ENCODE results near the gene SLC38A4.
"Not testable (repeated sequence)": the region's sequence is repeated elsewhere in the genome, so short reads cannot be mapped to it uniquely, and the experiment has no call there.

GRCh38 chr12:46742271-46742670 is 83.5 kb downstream of the SLC38A4 start:
- not testable (repeated sequence) for TF ChIP-seq E4F1 (CRISPR knock-in tag; IDR thresholded peaks at IDR 0.05; ENCODE audit: borderline replicate concordance); EP300 (IDR thresholded peaks at IDR 0.05; ENCODE audit: low read length); CTCF (IDR thresholded peaks at IDR 0.05 in 2 of 3, conservative IDR thresholded peaks at IDR 0.05 in 1 of 3; ENCODE audit: insufficient read depth in 2 of 3, low read depth in 1 of 3, low read length in 3 of 3); NR1H2 (CRISPR knock-in tag; IDR thresholded peaks at IDR 0.05); CHD2 (IDR thresholded peaks at IDR 0.05; ENCODE audit: low read depth, low read length); CREM (IDR thresholded peaks at IDR 0.05; ENCODE audit: low read depth); MAX (CRISPR knock-in tag; IDR thresholded peaks at IDR 0.05); FOXO4 (CRISPR knock-in tag; IDR thresholded peaks at IDR 0.05); NFXL1 (CRISPR knock-in tag; IDR thresholded peaks at IDR 0.05); SIN3A (IDR thresholded peaks at IDR 0.05; ENCODE audit: borderline replicate concordance in 2 of 2, control insufficient read depth in 1 of 2, low read depth in 2 of 2, low read length in 2 of 2); ZBED1 (IDR thresholded peaks at IDR 0.05); CREB1 (IDR thresholded peaks at IDR 0.05); CREB1 (CRISPR knock-in tag; IDR thresholded peaks at IDR 0.05); CBX2 (IDR thresholded peaks at IDR 0.05; ENCODE audit: insufficient read depth, low read length, poor library complexity, severe bottlenecking)
